Tibial artery (tissue), 4 donors: ENCODE measurements around the gene PSMA4.
A peak's percentile ranks its signal among the peaks of the same experiment; 100 is the strongest.
"Not testable (repeated sequence)": the region's sequence is repeated elsewhere in the genome, so short reads cannot be mapped to it uniquely, and the experiment has no call there.

Experiments used
- DNase-seq, 2 donors: peaks; one replicate each; pipeline ENCODE4 v3.0.0-alpha.2; 2019
- H3K27ac ChIP-seq, 2 donors: fragments of 200-600 bp; sonication (generic) in 1 of 2; 1 replicate in 1 of 2; 2 replicates in 1 of 2; pipeline ENCODE4 v1.5.1; 2018 to 2019; ENCODE audit warnings: mild to moderate bottlenecking in 1 of 2
- H3K27me3 ChIP-seq, 2 donors: fragments of 200-600 bp; sonication (generic) in 1 of 2; one replicate each; pipeline versions ENCODE4 v1.5.1 to v1.6.0; 2016 to 2019
- H3K36me3 ChIP-seq, 3 donors: fragments of 200-600 bp; sonication (generic) in 2 of 3; one replicate each; pipeline ENCODE4 v1.5.1; 2016 to 2019; ENCODE audit warnings: mild to moderate bottlenecking in 2 of 3
- H3K4me1 ChIP-seq, 4 donors: fragments of 200-600 bp; sonication (generic) in 2 of 4; 1 replicate in 3 of 4; 2 replicates in 1 of 4; pipeline ENCODE4 v1.5.1; 2016 to 2019
- H3K4me3 ChIP-seq, 2 donors: fragments of 200-600 bp; sonication (generic) in 1 of 2; 1 replicate in 1 of 2; 2 replicates in 1 of 2; pipeline ENCODE4 v1.5.1; 2018 to 2019; ENCODE audit warnings: mild to moderate bottlenecking in 2 of 2
- H3K9me3 ChIP-seq, 3 donors: fragments of 200-600 bp; sonication (generic) in 1 of 3; one replicate each; pipeline ENCODE4 v1.5.1; 2016 to 2019
- CTCF ChIP-seq, 2 experiments: fragments of 200-600 bp in 1 of 2; fragments of 450-650 bp in 1 of 2; IDR thresholded peaks; one replicate each; pipeline ENCODE4 v1.5.1; 2017 to 2019; ENCODE audit warnings: antibody characterized with exemption in 2 of 2, mild to moderate bottlenecking in 1 of 2, moderate library complexity in 1 of 2
- intact Hi-C: fragments of 100-400 bp; cut with DNase I; formaldehyde crosslinking; loops from one replicate; pipeline ENCODE4 v1.15.0; 2023; ENCODE audit warnings: low total_unique reads

Gene PSMA4

GRCh38 chr15:78533331-78533730, 6.9 kb upstream of the PSMA4 start:
- peaks cover 0 to 2% (median 0%) of the 10 kb centered on the region in 3 donors for H3K36me3 ChIP-seq
- no peaks in the 10 kb centered on the region for H3K9me3 ChIP-seq
- H3K27ac ChIP-seq: no peak overlapping the region
- H3K4me1 ChIP-seq: no peaks in the 10 kb centered on the region
- H3K27me3 ChIP-seq: no peaks in the 10 kb centered on the region
- TF ChIP-seq CTCF (IDR thresholded peaks at IDR 0.05): no peak
- intact Hi-C loops: no loop called here
- no peak overlapping the region for H3K4me3 ChIP-seq
- no peak for DNase-seq

GRCh38 chr15:78536134-78536533, 4.1 kb upstream of the PSMA4 start:
- H3K9me3 ChIP-seq: no peaks in the 10 kb centered on the region
- H3K4me1 ChIP-seq: peaks cover 0 to 7% (median 2%) of the 10 kb centered on the region in 4 donors
- TF ChIP-seq CTCF (IDR thresholded peaks at IDR 0.05): no peak
- H3K4me3 ChIP-seq: no peak overlapping the region
- no peaks in the 10 kb centered on the region for H3K27me3 ChIP-seq
- H3K27ac ChIP-seq: no peak overlapping the region
- no peak for DNase-seq
- intact Hi-C loops: no loop called here
- no peaks in the 10 kb centered on the region for H3K36me3 ChIP-seq

- H3K36me3 ChIP-seq: peaks cover 0 to 3% (median 0%) of the 10 kb centered on the region in 3 donors
- no peak overlapping the region for H3K27ac ChIP-seq
- H3K4me1 ChIP-seq: peaks cover 0 to 20% (median 11%) of the 10 kb centered on the region in 4 donors
- no peaks in the 10 kb centered on the region for H3K27me3 ChIP-seq
- no peaks in the 10 kb centered on the region for H3K9me3 ChIP-seq
- no peak for DNase-seq
- no peak overlapping the region for H3K4me3 ChIP-seq
- TF ChIP-seq CTCF (IDR thresholded peaks at IDR 0.05): no peak
- intact Hi-C loops: no loop called here
These were observed 2.9 kb upstream of the PSMA4 start for GRCh38 chr15:78537266-78537905.

- no peak for DNase-seq
- Histone ChIP-seq H3K36me3 (peaks cover 4 to 8% (median 8%) of the 10 kb centered on the region in 3 donors), H3K9me3 (no peaks in the 10 kb centered on the region), H3K27me3 (no peaks in the 10 kb centered on the region), H3K27ac (no peak overlapping the region), H3K4me1 (peaks cover 0 to 28% (median 12%) of the 10 kb centered on the region in 4 donors), H3K4me3 (no peak overlapping the region)
- intact Hi-C loops: no loop called here
- TF ChIP-seq CTCF (IDR thresholded peaks at IDR 0.05): no peak
These were observed 1.9 kb upstream of the PSMA4 start for GRCh38 chr15:78538358-78538757.

- DNase-seq, intact Hi-C loops, H3K27me3 ChIP-seq, H3K9me3 ChIP-seq: not testable (repeated sequence)
- H3K36me3 ChIP-seq: peaks cover 15 to 17% (median 15%) of the 10 kb centered on the region in 3 donors
- H3K4me3 ChIP-seq: peak overlapping the region; percentile 65 to 89
- H3K4me1 ChIP-seq: peaks cover 0 to 28% (median 12%) of the 10 kb centered on the region in 4 donors
- H3K27ac ChIP-seq: peak overlapping the region; percentile 83 to 94
These were observed 642 bp upstream of the PSMA4 start for GRCh38 chr15:78539464-78540140.
